ENCODE measurements around the gene CTNS.
A peak's percentile ranks its signal among the peaks of the same experiment; 100 is the strongest.

CTNS gene

DNA sequence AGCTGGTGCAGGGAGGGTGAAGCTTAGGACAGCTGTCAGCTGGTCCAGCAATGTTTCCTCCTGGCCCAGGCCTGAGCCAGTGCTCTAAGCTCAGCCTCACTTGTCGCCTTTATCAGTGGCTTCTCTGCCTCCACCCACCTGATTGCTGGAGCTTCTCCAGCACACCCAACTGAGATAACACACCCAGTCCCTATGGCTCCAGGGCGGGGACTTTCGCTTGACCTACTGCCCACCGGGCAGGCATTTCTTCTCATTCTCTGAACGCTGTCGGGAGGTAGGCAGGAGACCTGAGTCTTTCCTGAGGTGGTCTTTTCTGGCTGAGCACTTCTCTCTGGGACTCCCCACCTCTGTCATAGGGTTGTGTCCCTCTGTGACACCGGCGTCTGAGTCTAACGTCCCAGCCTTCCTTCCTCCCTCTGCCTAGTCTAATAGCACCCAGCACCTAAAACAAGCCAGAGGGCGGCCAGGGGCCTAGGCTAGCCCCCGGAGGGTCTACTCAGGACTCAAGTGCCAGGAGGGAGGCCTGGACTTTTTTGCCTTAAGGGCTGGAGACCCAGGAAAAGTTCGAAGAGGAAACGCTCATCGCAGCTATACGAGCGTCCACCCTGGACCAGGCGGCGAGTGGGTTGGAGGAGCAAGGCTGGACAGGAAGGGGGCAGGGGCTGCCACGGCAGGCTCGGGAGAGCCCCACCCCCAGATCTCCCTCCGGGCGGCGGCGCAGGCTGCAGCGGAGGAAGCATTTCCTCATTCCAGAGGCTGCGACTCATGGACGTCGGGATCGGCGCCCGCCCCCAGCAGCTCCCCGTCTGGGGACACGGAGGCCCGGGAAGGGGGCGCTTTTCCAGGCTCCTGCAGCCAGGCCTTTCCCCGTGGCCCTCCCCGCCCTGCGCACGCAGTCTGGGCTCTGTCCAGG, 31.1 kb downstream of the CTNS start:
- Histone ChIP-seq H3K27me3 (ENCODE audit: control insufficient read depth in 5 of 5, insufficient read depth in 4 of 5, low read length in 5 of 5) (no peaks in the 10 kb centered on the region), H3K9ac (ENCODE audit: low read length in 5 of 5) (peak overlapping the region; percentile 50 to 89 (median 78)), H3K27ac (ENCODE audit: low read depth, low read length) (peak overlapping the region; percentile 85), H3K4me3 (ENCODE audit: low read depth in 1 of 5, low read length in 5 of 5) (peak overlapping the region; percentile 70 to 96 (median 93)), H3K4me1 (ENCODE audit: control insufficient read depth in 5 of 5, insufficient read depth in 5 of 5, low read length in 5 of 5) (peaks cover 2 to 41% (median 36%) of the 10 kb centered on the region in 5 donors), H3K36me3 (ENCODE audit: control insufficient read depth in 5 of 5, insufficient read depth in 5 of 5, low read length in 5 of 5) (peaks cover 0 to 30% (median 21%) of the 10 kb centered on the region in 5 donors), H3K9me3 (ENCODE audit: control insufficient read depth in 5 of 5, low read length in 5 of 5) (no peaks in the 10 kb centered on the region)

DNA sequence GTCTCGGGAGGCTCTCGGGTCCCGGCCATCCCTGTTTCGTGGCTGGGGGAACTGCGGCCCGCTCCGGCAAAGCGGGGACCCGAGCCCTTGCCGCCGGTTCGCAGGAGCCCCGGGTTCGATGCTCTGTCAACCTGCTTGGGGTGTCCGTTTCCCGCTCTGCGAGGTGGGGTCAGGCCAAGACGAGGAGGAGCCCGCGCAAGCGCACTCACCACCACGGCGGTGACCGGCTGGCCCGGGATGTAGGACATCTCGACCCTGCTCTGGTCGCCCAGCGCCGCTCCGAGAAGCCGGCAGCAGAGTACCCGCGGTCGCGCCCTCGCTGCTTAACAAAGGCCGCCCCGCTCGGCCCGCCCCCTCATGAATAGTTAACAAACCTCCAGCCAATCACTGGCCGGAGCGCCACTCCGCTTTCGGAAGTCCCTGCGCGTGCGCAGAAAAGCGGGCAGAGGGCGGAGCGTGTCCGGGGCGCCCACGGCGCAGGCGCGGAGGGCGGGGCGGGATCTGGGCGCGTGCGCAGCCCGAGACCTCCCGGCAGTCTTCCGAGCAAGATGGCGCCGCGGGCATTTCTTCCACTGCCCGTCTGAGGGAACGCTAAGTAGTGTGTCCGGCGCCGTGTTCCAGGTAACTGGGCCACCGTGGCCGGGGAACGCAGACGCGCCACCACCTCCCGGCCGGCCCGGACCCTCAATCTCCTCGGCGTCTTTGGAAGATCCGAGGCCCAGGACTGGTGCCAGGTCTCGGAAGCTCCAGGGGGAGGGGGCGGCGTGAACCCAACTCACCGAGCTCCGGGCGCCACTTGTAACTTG, 31.9 kb downstream of the CTNS start, which contains the start of the genes EMC6 and TAX1BP3:
Gene EMC6 (plus strand): TSS at position 534 of the 806 bp plus-strand sequence. CDS start 335 bp downstream, outside the sequence.
Gene TAX1BP3 (minus strand): TSS at position 300 of the 806 bp plus-strand sequence. CDS start 52 bp downstream, at position 248.
- Histone ChIP-seq H3K4me3 (ENCODE audit: low read depth in 1 of 5, low read length in 5 of 5) (peak within 1 kb of the TSS; percentile 78 to 96 (median 93)), H3K27ac (ENCODE audit: low read depth, low read length) (peak within 1 kb of the TSS; percentile 85), H3K9ac (ENCODE audit: low read length in 5 of 5) (peak within 1 kb of the TSS; percentile 50 to 98 (median 95)), H3K9me3 (ENCODE audit: control insufficient read depth in 5 of 5, low read length in 5 of 5) (no peaks in the 10 kb centered on the region), H3K27me3 (ENCODE audit: control insufficient read depth in 5 of 5, insufficient read depth in 4 of 5, low read length in 5 of 5) (no peaks in the 10 kb centered on the region), H3K36me3 (ENCODE audit: control insufficient read depth in 5 of 5, insufficient read depth in 5 of 5, low read length in 5 of 5) (peaks cover 0 to 22% (median 16%) of the 10 kb centered on the region in 5 donors), H3K4me1 (ENCODE audit: control insufficient read depth in 5 of 5, insufficient read depth in 5 of 5, low read length in 5 of 5) (peaks cover 2 to 41% (median 36%) of the 10 kb centered on the region in 5 donors)

GRCh38 chr17:3669085-3669347, 32.5 kb downstream of the CTNS start:
- H3K4me1 ChIP-seq (ENCODE audit: control insufficient read depth in 5 of 5, insufficient read depth in 5 of 5, low read length in 5 of 5), result peaks cover 2 to 41% (median 36%) of the 10 kb centered on the region in 5 donors

GRCh38 chr17:3669548-3669947, 33.0 kb downstream of the CTNS start:
- Histone ChIP-seq H3K9ac (ENCODE audit: low read length in 5 of 5) (peak overlapping the region; percentile 48 to 98 (median 95)), H3K27ac (ENCODE audit: low read depth, low read length) (no peak overlapping the region), H3K4me1 (ENCODE audit: control insufficient read depth in 5 of 5, insufficient read depth in 5 of 5, low read length in 5 of 5) (peaks cover 2 to 41% (median 36%) of the 10 kb centered on the region in 5 donors), H3K36me3 (ENCODE audit: control insufficient read depth in 5 of 5, insufficient read depth in 5 of 5, low read length in 5 of 5) (peaks cover 0 to 11% (median 5%) of the 10 kb centered on the region in 5 donors), H3K9me3 (ENCODE audit: control insufficient read depth in 5 of 5, low read length in 5 of 5) (no peaks in the 10 kb centered on the region), H3K4me3 (ENCODE audit: low read depth in 1 of 5, low read length in 5 of 5) (peak overlapping the region; percentile 76 to 96 (median 93)), H3K27me3 (ENCODE audit: control insufficient read depth in 5 of 5, insufficient read depth in 4 of 5, low read length in 5 of 5) (peaks cover 0 to 2% (median 0%) of the 10 kb centered on the region in 5 donors)

More at GRCh38 chr17:3669085-3669347, 32.5 kb downstream of the CTNS start:
- peak overlapping the region; percentile 76 to 96 (median 93) for H3K4me3 ChIP-seq (ENCODE audit: low read depth in 1 of 5, low read length in 5 of 5)
- peak overlapping the region; percentile 48 to 98 (median 95) for H3K9ac ChIP-seq (ENCODE audit: low read length in 5 of 5)
- H3K27ac ChIP-seq (ENCODE audit: low read depth, low read length), result peak overlapping the region; percentile 85
- no peaks in the 10 kb centered on the region for H3K9me3 ChIP-seq (ENCODE audit: control insufficient read depth in 5 of 5, low read length in 5 of 5)
- no peaks in the 10 kb centered on the region for H3K27me3 ChIP-seq (ENCODE audit: control insufficient read depth in 5 of 5, insufficient read depth in 4 of 5, low read length in 5 of 5)
- peaks cover 0 to 17% (median 10%) of the 10 kb centered on the region in 5 donors for H3K36me3 ChIP-seq (ENCODE audit: control insufficient read depth in 5 of 5, insufficient read depth in 5 of 5, low read length in 5 of 5)

GRCh38 chr17:3672571-3672970, 36.0 kb downstream of the CTNS start:
- H3K4me3 ChIP-seq (ENCODE audit: low read depth in 1 of 5, low read length in 5 of 5), result no peak overlapping the region
- H3K27ac ChIP-seq (ENCODE audit: low read depth, low read length), result no peak overlapping the region

GRCh38 chr17:3675886-3676285, 39.3 kb downstream of the CTNS start:
- Histone ChIP-seq H3K4me3 (ENCODE audit: low read depth in 1 of 5, low read length in 5 of 5) (no peak overlapping the region), H3K9ac (ENCODE audit: low read length in 5 of 5) (no peak overlapping the region), H3K4me1 (ENCODE audit: control insufficient read depth in 5 of 5, insufficient read depth in 5 of 5, low read length in 5 of 5) (no peaks in the 10 kb centered on the region), H3K9me3 (ENCODE audit: control insufficient read depth in 5 of 5, low read length in 5 of 5) (no peaks in the 10 kb centered on the region), H3K27ac (ENCODE audit: low read depth, low read length) (no peak overlapping the region), H3K36me3 (ENCODE audit: control insufficient read depth in 5 of 5, insufficient read depth in 5 of 5, low read length in 5 of 5) (peaks cover 0 to 5% (median 0%) of the 10 kb centered on the region in 5 donors), H3K27me3 (ENCODE audit: control insufficient read depth in 5 of 5, insufficient read depth in 4 of 5, low read length in 5 of 5) (peaks cover 0 to 19% (median 4%) of the 10 kb centered on the region in 5 donors)

More at GRCh38 chr17:3672571-3672970, 36.0 kb downstream of the CTNS start:
- H3K4me1 ChIP-seq (ENCODE audit: control insufficient read depth in 5 of 5, insufficient read depth in 5 of 5, low read length in 5 of 5), result peaks cover 2 to 22% (median 16%) of the 10 kb centered on the region in 5 donors
- no peak overlapping the region for H3K9ac ChIP-seq (ENCODE audit: low read length in 5 of 5)
- no peaks in the 10 kb centered on the region for H3K9me3 ChIP-seq (ENCODE audit: control insufficient read depth in 5 of 5, low read length in 5 of 5)
- peaks cover 0 to 7% (median 0%) of the 10 kb centered on the region in 5 donors for H3K27me3 ChIP-seq (ENCODE audit: control insufficient read depth in 5 of 5, insufficient read depth in 4 of 5, low read length in 5 of 5)
- H3K36me3 ChIP-seq (ENCODE audit: control insufficient read depth in 5 of 5, insufficient read depth in 5 of 5, low read length in 5 of 5), result peaks cover 0 to 8% (median 0%) of the 10 kb centered on the region in 5 donors

DNA sequence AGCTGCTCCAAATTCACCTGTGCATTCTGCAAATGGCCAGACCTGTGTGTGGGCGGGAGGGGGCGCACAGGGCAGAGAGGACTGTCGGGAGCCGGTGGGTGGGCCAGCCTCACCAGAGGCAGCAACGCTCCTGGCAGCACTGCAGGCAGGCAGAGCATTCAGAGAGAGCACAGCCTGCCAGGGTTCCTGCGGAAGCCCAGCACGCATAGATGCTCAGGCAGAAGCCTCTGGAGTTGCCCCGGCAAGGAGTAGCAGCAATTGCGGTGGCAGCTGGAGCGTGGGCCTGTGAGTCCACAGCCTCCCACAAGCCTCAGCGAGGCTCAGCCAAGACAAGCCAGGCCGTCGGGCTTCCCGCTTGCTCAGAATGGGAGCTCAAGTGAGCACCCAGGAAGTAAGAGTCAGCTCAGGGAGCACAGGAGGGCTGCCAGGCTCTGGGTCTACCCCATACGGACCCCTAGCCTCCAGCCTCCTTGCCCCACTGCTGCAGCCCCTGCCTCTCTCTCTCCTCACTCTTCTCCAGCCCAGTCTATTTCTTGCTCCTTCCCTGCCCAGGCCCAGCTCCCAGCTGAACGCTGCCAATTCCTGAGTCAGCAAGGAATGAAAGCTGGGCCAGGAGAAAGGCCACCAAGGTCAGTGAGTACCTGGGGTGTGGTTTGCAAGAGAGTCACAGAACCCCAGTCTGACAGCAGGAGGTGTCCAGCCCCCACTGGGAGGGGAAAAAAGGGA, 41.7 kb downstream of the CTNS start:
- Histone ChIP-seq H3K4me3 (ENCODE audit: low read depth in 1 of 5, low read length in 5 of 5) (no peak overlapping the region), H3K4me1 (ENCODE audit: control insufficient read depth in 5 of 5, insufficient read depth in 5 of 5, low read length in 5 of 5) (no peaks in the 10 kb centered on the region), H3K9ac (ENCODE audit: low read length in 5 of 5) (no peak overlapping the region), H3K36me3 (ENCODE audit: control insufficient read depth in 5 of 5, insufficient read depth in 5 of 5, low read length in 5 of 5) (no peaks in the 10 kb centered on the region), H3K27ac (ENCODE audit: low read depth, low read length) (no peak overlapping the region), H3K27me3 (ENCODE audit: control insufficient read depth in 5 of 5, insufficient read depth in 4 of 5, low read length in 5 of 5) (peaks cover 0 to 30% (median 15%) of the 10 kb centered on the region in 5 donors), H3K9me3 (ENCODE audit: control insufficient read depth in 5 of 5, low read length in 5 of 5) (no peaks in the 10 kb centered on the region)

DNA sequence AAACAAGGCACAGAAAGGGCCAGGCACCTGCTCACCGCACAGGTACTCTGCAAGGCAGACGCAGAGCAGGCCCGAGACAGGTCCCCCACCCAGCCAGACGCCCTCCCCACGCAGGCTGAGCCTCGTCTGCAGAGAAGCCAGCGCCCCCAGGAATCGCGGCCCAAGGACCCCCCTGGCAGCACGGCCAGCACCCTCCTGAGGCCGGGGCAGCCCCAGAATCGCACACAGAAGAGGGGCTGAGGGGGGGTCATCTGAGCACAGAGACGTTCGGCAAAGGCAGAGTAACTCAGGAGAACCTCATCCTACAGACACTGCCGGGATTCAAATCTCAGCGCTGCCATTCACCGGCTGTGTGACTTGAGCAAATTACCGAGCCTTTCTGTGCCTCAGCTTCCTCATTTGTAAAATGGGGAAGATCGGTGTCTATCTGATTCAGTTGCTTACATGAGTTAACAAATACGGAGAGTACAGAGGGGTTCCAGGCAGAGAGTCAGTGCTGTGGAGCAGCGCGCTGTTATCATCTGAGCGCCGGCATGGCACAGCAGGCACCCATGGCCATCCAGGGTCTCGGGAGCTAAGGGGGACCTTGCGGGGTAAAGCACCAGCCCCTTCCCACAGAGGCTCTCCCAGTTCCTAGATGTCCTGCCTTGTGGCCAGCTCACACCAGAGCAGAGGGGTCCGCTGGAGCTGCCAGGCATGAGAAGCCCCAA, 42.4 kb downstream of the CTNS start:
- Histone ChIP-seq H3K9me3 (ENCODE audit: control insufficient read depth in 5 of 5, low read length in 5 of 5) (no peaks in the 10 kb centered on the region), H3K27ac (ENCODE audit: low read depth, low read length) (no peak overlapping the region), H3K27me3 (ENCODE audit: control insufficient read depth in 5 of 5, insufficient read depth in 4 of 5, low read length in 5 of 5) (peaks cover 4 to 35% (median 18%) of the 10 kb centered on the region in 5 donors), H3K4me1 (ENCODE audit: control insufficient read depth in 5 of 5, insufficient read depth in 5 of 5, low read length in 5 of 5) (no peaks in the 10 kb centered on the region), H3K36me3 (ENCODE audit: control insufficient read depth in 5 of 5, insufficient read depth in 5 of 5, low read length in 5 of 5) (no peaks in the 10 kb centered on the region), H3K9ac (ENCODE audit: low read length in 5 of 5) (no peak overlapping the region), H3K4me3 (ENCODE audit: low read depth in 1 of 5, low read length in 5 of 5) (no peak overlapping the region)
